ENCODE measurements around the gene ATP7B.
"Not testable (repeated sequence)": the region's sequence is repeated elsewhere in the genome, so short reads cannot be mapped to it uniquely, and the experiment has no call there.

Gene ATP7B

DNA sequence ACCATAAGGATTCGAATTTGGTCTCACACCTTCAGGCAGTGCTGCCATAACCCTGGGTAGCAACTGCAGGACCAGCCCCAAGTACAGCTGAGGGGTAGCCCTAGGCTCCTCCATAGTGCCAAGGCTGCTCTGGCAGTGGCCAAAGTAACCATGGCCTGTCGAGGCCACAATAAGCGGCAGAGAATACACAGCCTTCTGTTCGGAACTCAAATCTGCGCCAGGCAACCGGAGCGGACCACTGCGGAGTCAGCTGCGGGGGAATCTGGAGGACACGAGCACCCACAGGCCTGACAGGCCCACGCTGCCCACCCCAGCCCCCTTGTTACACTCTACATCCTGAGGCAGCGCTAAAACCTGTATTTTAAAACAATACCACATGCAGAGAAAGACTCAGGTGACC, 100.7 kb downstream of the ATP7B start:
- H3K27ac ChIP-seq, result no peak overlapping the region
- TF ChIP-seq, protein P1, sequence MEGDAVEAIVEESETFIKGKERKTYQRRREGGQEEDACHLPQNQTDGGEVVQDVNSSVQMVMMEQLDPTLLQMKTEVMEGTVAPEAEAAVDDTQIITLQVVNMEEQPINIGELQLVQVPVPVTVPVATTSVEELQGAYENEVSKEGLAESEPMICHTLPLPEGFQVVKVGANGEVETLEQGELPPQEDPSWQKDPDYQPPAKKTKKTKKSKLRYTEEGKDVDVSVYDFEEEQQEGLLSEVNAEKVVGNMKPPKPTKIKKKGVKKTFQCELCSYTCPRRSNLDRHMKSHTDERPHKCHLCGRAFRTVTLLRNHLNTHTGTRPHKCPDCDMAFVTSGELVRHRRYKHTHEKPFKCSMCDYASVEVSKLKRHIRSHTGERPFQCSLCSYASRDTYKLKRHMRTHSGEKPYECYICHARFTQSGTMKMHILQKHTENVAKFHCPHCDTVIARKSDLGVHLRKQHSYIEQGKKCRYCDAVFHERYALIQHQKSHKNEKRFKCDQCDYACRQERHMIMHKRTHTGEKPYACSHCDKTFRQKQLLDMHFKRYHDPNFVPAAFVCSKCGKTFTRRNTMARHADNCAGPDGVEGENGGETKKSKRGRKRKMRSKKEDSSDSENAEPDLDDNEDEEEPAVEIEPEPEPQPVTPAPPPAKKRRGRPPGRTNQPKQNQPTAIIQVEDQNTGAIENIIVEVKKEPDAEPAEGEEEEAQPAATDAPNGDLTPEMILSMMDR (conservative IDR thresholded peaks at IDR 0.05), result no peak

DNA sequence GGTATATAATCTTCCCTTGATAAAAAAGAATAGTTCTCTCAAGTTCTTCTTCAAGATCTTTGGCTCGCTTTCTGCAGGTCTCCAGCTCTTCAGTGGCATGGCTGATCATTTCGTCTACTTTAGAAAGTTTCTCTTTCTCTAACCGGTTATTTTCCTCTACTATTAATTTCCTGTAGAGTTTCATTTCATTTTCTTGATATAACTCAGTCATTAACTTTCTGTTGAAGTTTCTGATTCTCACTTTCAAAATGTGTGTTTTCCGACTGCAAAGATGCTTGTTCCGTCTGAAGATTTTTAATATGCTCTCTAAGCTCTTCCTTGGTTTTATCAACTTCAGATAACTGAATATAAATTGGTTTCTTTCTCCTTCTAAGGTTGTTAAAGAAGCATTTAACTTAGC, 102.0 kb downstream of the ATP7B start:
- H3K27ac ChIP-seq, result not testable (repeated sequence)

DNA sequence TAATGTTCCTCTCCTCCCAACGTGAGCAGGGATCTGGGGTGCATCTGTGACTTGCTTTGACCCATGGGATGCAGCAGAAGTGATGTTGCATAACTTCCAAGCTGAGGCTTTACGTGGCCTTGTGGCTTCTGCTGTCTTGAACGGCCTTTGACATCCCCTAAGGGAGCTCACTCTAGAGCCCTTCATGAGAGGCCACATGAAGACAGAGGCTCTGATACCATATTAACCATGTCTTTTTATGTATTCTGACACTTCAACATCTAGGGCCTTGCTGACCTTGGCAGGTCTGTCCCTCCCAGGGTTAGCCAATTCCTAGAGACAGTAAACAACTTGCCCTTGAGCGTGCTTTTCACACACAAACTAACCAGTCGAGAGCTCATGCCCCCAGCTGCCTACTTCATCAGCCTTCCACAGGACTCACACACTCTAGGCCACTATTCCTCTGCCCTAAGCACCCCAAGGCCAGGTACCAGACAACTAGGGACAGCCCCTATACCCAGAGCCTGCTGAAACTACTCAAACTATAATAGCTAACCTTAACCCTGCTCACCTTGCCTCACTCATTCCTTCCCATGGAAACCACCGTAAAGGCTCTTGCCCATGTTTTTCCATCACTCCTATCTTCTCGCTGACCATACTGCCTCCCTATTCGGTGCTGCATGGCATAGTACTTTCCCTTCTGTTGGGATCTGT, 104.1 kb downstream of the ATP7B start:
- peak overlapping the region; percentile 79 for H3K27ac ChIP-seq
- TF ChIP-seq, protein P1 (conservative IDR thresholded peaks at IDR 0.05), result no peak

- TF ChIP-seq, protein P1 (conservative IDR thresholded peaks at IDR 0.05), result no peak
- peak overlapping the region; percentile 79 for H3K27ac ChIP-seq
These were observed 104.7 kb downstream of the ATP7B start for GRCh38 chr13:51906581-51906980.

GRCh38 chr13:51905787-51906186, 105.5 kb downstream of the ATP7B start:
- peak overlapping the region; percentile 79 for H3K27ac ChIP-seq
- TF ChIP-seq, protein P1 (conservative IDR thresholded peaks at IDR 0.05), result no peak

DNA sequence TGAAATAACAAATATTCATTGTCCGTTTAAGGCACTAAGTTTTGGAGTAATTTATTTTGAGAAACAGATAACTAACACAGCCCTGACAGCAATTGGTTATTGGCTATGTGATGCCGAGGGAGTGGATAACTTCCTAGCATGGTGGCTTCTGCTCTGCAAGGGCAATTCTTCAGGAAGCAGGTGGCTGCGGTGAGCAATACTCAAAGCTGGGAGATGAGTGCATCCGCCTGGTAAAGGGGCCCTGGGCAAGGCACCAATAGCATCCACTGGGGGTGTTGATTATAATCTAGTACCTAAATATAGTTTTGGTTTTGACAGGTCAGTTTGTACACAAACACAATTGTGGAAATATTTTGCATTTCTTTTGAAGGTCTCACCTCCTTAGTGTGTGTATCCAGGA, 108.5 kb downstream of the ATP7B start:
- no peak overlapping the region for H3K27ac ChIP-seq
- TF ChIP-seq, protein P1 (conservative IDR thresholded peaks at IDR 0.05), result no peak

GRCh38 chr13:51900471-51900870, 110.8 kb downstream of the ATP7B start:
- H3K27ac ChIP-seq, result no peak overlapping the region
- TF ChIP-seq, protein P1 (conservative IDR thresholded peaks at IDR 0.05), result no peak
